ENCODE results near the gene IL18R1.
"Not testable (repeated sequence)": the region's sequence is repeated elsewhere in the genome, so short reads cannot be mapped to it uniquely, and the experiment has no call there.

The IL18R1 gene

DNA sequence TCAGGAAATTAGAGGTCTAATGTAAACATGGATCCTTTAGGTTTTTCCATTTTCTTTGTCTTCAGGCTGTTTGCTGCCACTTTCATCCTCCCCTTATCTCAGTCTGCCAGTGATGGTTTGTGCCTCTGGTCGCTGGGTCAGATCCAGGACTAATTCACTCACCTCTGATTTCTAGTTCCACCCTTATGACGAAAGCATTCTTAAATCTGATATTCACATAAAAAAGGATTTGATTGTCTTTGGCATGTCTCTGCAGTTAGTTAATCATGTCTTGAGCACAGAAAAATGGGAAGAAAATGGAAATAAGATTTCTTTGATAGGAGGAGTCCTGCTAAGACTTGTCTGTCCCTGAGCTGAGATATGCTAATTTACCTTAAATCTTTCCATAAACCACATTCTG lies 39.7 kb upstream of the IL18R1 start:
- H3K4me3 ChIP-seq (ENCODE audit: low read depth, low read length) = no peak overlapping the region
- TF ChIP-seq, protein P1, sequence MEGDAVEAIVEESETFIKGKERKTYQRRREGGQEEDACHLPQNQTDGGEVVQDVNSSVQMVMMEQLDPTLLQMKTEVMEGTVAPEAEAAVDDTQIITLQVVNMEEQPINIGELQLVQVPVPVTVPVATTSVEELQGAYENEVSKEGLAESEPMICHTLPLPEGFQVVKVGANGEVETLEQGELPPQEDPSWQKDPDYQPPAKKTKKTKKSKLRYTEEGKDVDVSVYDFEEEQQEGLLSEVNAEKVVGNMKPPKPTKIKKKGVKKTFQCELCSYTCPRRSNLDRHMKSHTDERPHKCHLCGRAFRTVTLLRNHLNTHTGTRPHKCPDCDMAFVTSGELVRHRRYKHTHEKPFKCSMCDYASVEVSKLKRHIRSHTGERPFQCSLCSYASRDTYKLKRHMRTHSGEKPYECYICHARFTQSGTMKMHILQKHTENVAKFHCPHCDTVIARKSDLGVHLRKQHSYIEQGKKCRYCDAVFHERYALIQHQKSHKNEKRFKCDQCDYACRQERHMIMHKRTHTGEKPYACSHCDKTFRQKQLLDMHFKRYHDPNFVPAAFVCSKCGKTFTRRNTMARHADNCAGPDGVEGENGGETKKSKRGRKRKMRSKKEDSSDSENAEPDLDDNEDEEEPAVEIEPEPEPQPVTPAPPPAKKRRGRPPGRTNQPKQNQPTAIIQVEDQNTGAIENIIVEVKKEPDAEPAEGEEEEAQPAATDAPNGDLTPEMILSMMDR (IDR thresholded peaks at IDR 0.05; ENCODE audit: low read depth, low read length) = no peak

- TF ChIP-seq, protein P1 (IDR thresholded peaks at IDR 0.05; ENCODE audit: low read depth, low read length) = no peak
- H3K4me3 ChIP-seq (ENCODE audit: low read depth, low read length) = no peak overlapping the region
Observed at GRCh38 chr2:102317715-102318114, 37.9 kb upstream of the IL18R1 start.

DNA sequence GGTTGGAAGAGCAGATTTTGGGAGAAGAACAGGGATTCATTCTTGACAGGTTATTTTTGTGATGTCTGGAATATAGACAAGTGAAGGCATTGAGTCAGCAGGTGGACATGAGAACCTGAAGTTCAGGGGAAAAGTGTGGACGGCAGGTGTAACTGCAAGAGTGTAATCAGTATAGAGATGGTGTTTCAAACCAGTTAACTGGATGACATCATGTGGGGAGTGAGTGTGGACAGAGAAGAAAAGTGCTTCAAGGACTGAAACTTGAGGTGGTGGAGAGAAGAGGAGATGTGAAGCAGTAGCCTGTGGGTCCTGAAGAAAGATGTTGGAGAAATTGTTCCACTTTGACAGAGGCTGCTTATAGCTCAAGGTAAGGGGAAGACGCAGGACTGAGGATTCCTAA lies 37.2 kb upstream of the IL18R1 start:
- TF ChIP-seq, protein P1 (IDR thresholded peaks at IDR 0.05; ENCODE audit: low read depth, low read length) = no peak
- H3K4me3 ChIP-seq (ENCODE audit: low read depth, low read length) = no peak overlapping the region

GRCh38 chr2:102321941-102322719 lies 33.5 kb upstream of the IL18R1 start:
- TF ChIP-seq, protein P1 (IDR thresholded peaks at IDR 0.05; ENCODE audit: low read depth, low read length) = no peak
- H3K4me3 ChIP-seq (ENCODE audit: low read depth, low read length) = no peak overlapping the region

DNA sequence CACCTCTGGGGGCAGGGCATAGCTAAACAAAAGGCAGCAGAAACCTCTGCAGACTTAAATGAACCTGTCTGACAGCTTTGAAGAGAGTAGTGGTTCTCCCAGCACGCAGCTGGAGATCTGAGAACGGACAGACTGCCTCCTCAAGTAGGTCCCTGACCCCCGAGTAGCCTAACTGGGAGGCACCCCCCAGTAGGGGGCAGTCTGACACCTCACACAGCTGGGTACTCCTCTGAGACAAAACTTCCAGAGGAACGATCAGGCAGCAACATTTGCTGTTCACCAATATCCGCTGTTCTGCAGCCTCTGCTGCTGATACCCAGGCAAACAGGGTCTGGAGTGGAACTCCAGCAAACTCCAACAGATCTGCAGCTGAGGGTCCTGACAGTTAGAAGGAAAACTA lies 30.7 kb upstream of the IL18R1 start:
- H3K4me3 ChIP-seq (ENCODE audit: low read depth, low read length) = not testable (repeated sequence)

- TF ChIP-seq, protein P1 (IDR thresholded peaks at IDR 0.05; ENCODE audit: low read depth, low read length) = no peak
- H3K4me3 ChIP-seq (ENCODE audit: low read depth, low read length) = no peak overlapping the region
Observed at GRCh38 chr2:102331311-102331980, 24.1 kb upstream of the IL18R1 start.

DNA sequence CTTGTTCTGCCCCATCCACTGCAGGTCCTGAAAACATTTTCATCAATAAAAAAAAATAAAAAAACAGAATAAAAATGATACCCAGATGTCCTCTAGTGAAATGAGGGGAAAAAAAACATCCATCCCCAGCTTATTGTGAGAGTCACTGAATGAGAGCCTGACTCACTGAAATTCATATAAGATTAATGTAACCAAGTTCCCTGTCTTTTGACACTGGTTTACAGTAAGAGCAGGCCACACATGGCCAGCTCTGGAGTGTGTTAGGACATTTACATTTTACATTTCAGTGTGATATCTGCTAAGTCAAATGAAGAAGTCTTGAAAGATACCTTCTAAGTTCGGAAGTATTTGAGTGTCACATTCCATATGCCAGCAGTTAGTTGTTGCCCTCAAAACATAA lies 21.1 kb upstream of the IL18R1 start:
- TF ChIP-seq, protein P1 (IDR thresholded peaks at IDR 0.05; ENCODE audit: low read depth, low read length) = no peak
- H3K4me3 ChIP-seq (ENCODE audit: low read depth, low read length) = no peak overlapping the region

Data from WI38 (cell line).